Left ventricle myocardium superior (tissue), 1 donor: ENCODE data around the gene EGFR. TPM values are rescaled to one million over a fixed set of nuclear protein-coding genes. Genes with fewer than 3 reads are reported as not detected.
"Not testable (repeated sequence)": the region's sequence is repeated elsewhere in the genome, so short reads cannot be mapped to it uniquely, and the experiment has no call there.

ENCODE experiments used
- ATAC-seq: fragments of 200-7000 bp; cut with Tn5 transposase; one replicate; pipeline ENCODE4 v1.9.1; 2020; ENCODE audit warnings: mild to moderate bottlenecking, moderate library complexity
- DNase-seq: peaks from one replicate; pipeline ENCODE4 v3.0.0-alpha.2; 2020
- intact Hi-C: fragments of 100-400 bp; cut with micrococcal nuclease; formaldehyde crosslinking; loops from one replicate; pipeline ENCODE4 v1.11.0; 2022
- total RNA-seq: library from RNA; stranded (reverse); fragmentation: NEBNext Ultra II Directional; extraction: Animal tissue kit (Norgen Biotek cat#: 25700); gene quantifications from one replicate; pipeline ENCODE4 v1.2.1, GENCODE V29; 2021
- donor health status: DM: no; HTN: yes; CAD: no; lungs with severe emphysema.

Gene EGFR
- total RNA-seq, 1 donor from 2014 or later: 11.2 TPM

GRCh38 chr7:55149001-55149400 is 130.2 kb downstream of the EGFR start:
- DNase-seq (no peak), ATAC-seq (no peak)
- intact Hi-C loops: loop anchor here (10.0 kb wide), 1 partner anchor 74 kb away; no protein-coding TSS in a partner anchor

GRCh38 chr7:55150166-55150565 is 131.3 kb downstream of the EGFR start:
- ATAC-seq (no peak), DNase-seq (no peak)
- intact Hi-C loops: no loop called here

GRCh38 chr7:55150709-55151451 is 132.1 kb downstream of the EGFR start:
- DNase-seq (no peak), ATAC-seq (peak; percentile 80)
- intact Hi-C loops: no loop called here

GRCh38 chr7:55152516-55152915 is 133.7 kb downstream of the EGFR start:
- ATAC-seq: no peak
- DNase-seq: no peak
- intact Hi-C loops: no loop called here

- intact Hi-C loops: no loop called here
- ATAC-seq: no peak
- no peak for DNase-seq
Measured at GRCh38 chr7:55154096-55154495, 135.3 kb downstream of the EGFR start.

GRCh38 chr7:55155351-55156117 is 136.7 kb downstream of the EGFR start:
- intact Hi-C loops: no loop called here
- no peak for ATAC-seq
- DNase-seq: no peak

GRCh38 chr7:55156919-55157763 is 138.3 kb downstream of the EGFR start:
- intact Hi-C loops: no loop called here
- peak; percentile 76 for ATAC-seq
- DNase-seq: peak; percentile 65

- ATAC-seq (no peak), DNase-seq (no peak)
- intact Hi-C loops: no loop called here
Measured at GRCh38 chr7:55157764-55158105, 138.9 kb downstream of the EGFR start.

GRCh38 chr7:55158541-55159382 is 139.9 kb downstream of the EGFR start:
- DNase-seq: no peak
- intact Hi-C loops: no loop called here
- no peak for ATAC-seq

- ATAC-seq (no peak), DNase-seq (no peak)
- intact Hi-C loops: no loop called here
Measured at GRCh38 chr7:55160539-55160938, 141.7 kb downstream of the EGFR start.

- intact Hi-C loops: no loop called here
- ATAC-seq: no peak
- DNase-seq: no peak
Measured at GRCh38 chr7:55161154-55161687, 142.4 kb downstream of the EGFR start.

GRCh38 chr7:55162476-55162875 is 143.7 kb downstream of the EGFR start:
- ATAC-seq (no peak), DNase-seq (no peak)
- intact Hi-C loops: no loop called here

- ATAC-seq: no peak
Measured at GRCh38 chr7:55163733-55164132, 144.9 kb downstream of the EGFR start.

GRCh38 chr7:55164527-55164926 is 145.7 kb downstream of the EGFR start:
- ATAC-seq: no peak
- DNase-seq: no peak
- intact Hi-C loops: no loop called here

More at GRCh38 chr7:55163733-55164132, 144.9 kb downstream of the EGFR start:
- DNase-seq: no peak
- intact Hi-C loops: no loop called here

- intact Hi-C loops: no loop called here
- ATAC-seq: no peak
- DNase-seq: no peak
Measured at GRCh38 chr7:55165176-55165861, 146.5 kb downstream of the EGFR start.

- DNase-seq, ATAC-seq, intact Hi-C loops: not testable (repeated sequence)
Measured at GRCh38 chr7:55167296-55167695, 148.5 kb downstream of the EGFR start.

- intact Hi-C loops: no loop called here
- no peak for ATAC-seq
Measured at GRCh38 chr7:55170335-55171069, 151.7 kb downstream of the EGFR start.

More at GRCh38 chr7:55170335-55171069, 151.7 kb downstream of the EGFR start:
- no peak for DNase-seq
